PFSK-1 (cell line): Measurements from ENCODE around the gene TBC1D22A.

Source experiments
- POLR2AphosphoS5 ChIP-seq: IDR thresholded peaks from 2 replicates; pipeline ENCODE4 v1.6.1; 2012; ENCODE audit warnings: low read depth, mild to moderate bottlenecking, control low read depth, low read length, moderate library complexity
- REST ChIP-seq, 2 experiments: IDR thresholded peaks; 2 replicates each; pipeline versions ENCODE4 v1.6.1 to v1.8.0; 2011 to 2012; ENCODE audit warnings: low read depth in 2 of 2, low read length in 2 of 2, control low read depth in 1 of 2, inconsistent platforms in 1 of 2, mild to moderate bottlenecking in 1 of 2, moderate library complexity in 1 of 2; ENCODE audit not compliant: insufficient read depth in 1 of 2
- SIN3A ChIP-seq: IDR thresholded peaks from 2 replicates; pipeline ENCODE4 v1.6.1; 2012; ENCODE audit warnings: mild to moderate bottlenecking, low read length, moderate library complexity, borderline replicate concordance; ENCODE audit not compliant: insufficient read depth
- TAF1 ChIP-seq: IDR thresholded peaks from 2 replicates; pipeline ENCODE4 v1.6.1; 2012; ENCODE audit warnings: low read length, control low read depth, borderline replicate concordance; ENCODE audit not compliant: insufficient read depth

- TF ChIP-seq TAF1 (no peak), REST (IDR thresholded peaks at IDR 0.05; ENCODE audit: insufficient read depth in 1 of 2, low read depth in 2 of 2, low read length in 2 of 2) (no peak), POLR2AphosphoS5 (no peak), SIN3A (no peak)
Observed at GRCh38 chr22:47006433-47006832, 244.0 kb downstream of the TBC1D22A start.
